Psoas muscle (tissue), 8 donors: ENCODE data around the gene LMO7. TPM values are rescaled to one million over a fixed set of nuclear protein-coding genes. Genes with fewer than 3 reads are reported as not detected.

Experiments
- ATAC-seq, 4 donors: fragments of 200-7000 bp; cut with Tn5 transposase; one replicate each; pipeline ENCODE4 v1.9.1; 2020; ENCODE audit warnings: moderate library complexity in 3 of 4, mild to moderate bottlenecking in 2 of 4
- DNase-seq, 2 donors: peaks; one replicate each; pipeline ENCODE4 v3.0.0-alpha.2; 2020
- H3K27ac ChIP-seq: fragments of 200-600 bp; one replicate; pipeline ENCODE4 v1.8.0; 2022
- H3K27me3 ChIP-seq, 3 donors: fragments of 200-600 bp in 1 of 3; one replicate each; pipeline versions ENCODE4 v1.6.1 to v1.8.0; 2013 to 2022; ENCODE audit warnings: low read length in 2 of 3, mild to moderate bottlenecking in 2 of 3, moderate library complexity in 1 of 3; ENCODE audit not compliant: insufficient read depth in 3 of 3
- H3K36me3 ChIP-seq, 2 donors: fragments of 200-600 bp in 1 of 2; one replicate each; pipeline versions ENCODE4 v1.6.1 to v1.8.0; 2013 to 2022; ENCODE audit warnings: low read depth in 1 of 2, mild to moderate bottlenecking in 1 of 2, moderate library complexity in 1 of 2; ENCODE audit not compliant: insufficient read depth in 1 of 2
- H3K4me1 ChIP-seq: fragments of 200-600 bp; one replicate; pipeline ENCODE4 v1.8.0; 2022
- H3K4me3 ChIP-seq: fragments of 200-600 bp; one replicate; pipeline ENCODE4 v1.8.0; 2022; ENCODE audit warnings: mild to moderate bottlenecking
- H3K9me3 ChIP-seq: fragments of 200-600 bp; one replicate; pipeline ENCODE4 v1.8.0; 2022
- CTCF ChIP-seq: fragments of 200-600 bp; IDR thresholded peaks from one replicate; pipeline ENCODE4 v1.8.0; 2022; ENCODE audit warnings: antibody characterized with exemption
- WGBS, 3 donors: extraction: QIAGEN DNeasy Blood & Tissue Kit; methylation state at CpG; one replicate each; pipeline versions ENCODE4 v1.1.6 to v1.1.7; 2013; 5-methylcytosine and 5-hydroxymethylcytosine counted together
- intact Hi-C, 2 donors: fragments of 100-400 bp; cut with DNase I; formaldehyde crosslinking; loops; one replicate each; pipeline versions ENCODE4 v1.11.0 to v1.14.2; 2022
- polyA plus RNA-seq, 3 donors: library from polyadenylated mRNA; stranded (reverse); fragments of 200-250 nt; gene quantifications; one replicate each; pipeline ENCODE4 v1.2.3, GENCODE V29; 2013
- total RNA-seq, 4 donors: library from RNA; stranded (reverse); fragmentation: NEBNext Ultra II Directional in 2 of 4; extraction: Animal tissue kit (Norgen Biotek cat#: 25700) in 2 of 4; gene quantifications; one replicate each; pipeline versions ENCODE4 v1.2.1 to v1.2.4, GENCODE V29; 2021 to 2023
- donor health status: healthy with polysubstance abuse.
- donor health status: DM: no; HTN: no; CAD: no; lungs with moderate emphysema.
- donor health status: Bipolar disorder and iron deficiency.
- donor health status: healthy.
- donor health status: DM: yes; HTN: yes; CAD: no.
- donor health status: DM: no; HTN: no; CAD: no.
- donor health status: DM: no; HTN: no; CAD: no.
- donor health status: DM: yes; HTN: yes; CAD: no.

Gene LMO7
- total and polyA plus RNA-seq, 7 donors, result 15.3 to 271 (median 97.9) TPM

GRCh38 chr13:75648446-75648845 is 12.3 kb downstream of the LMO7 start:
- no peaks in the 10 kb centered on the region for H3K9me3 ChIP-seq
- DNase-seq, result no peak
- no peaks in the 10 kb centered on the region for H3K27me3 ChIP-seq
- no peak for ATAC-seq
- WGBS, 3 donors, result 88 to 97% (median 90%) methylated on average over 2 of the region's 2 CpGs
- intact Hi-C loops, result no loop called here
- H3K4me1 ChIP-seq, result no peaks in the 10 kb centered on the region
- no peak overlapping the region for H3K4me3 ChIP-seq
- TF ChIP-seq CTCF, result no peak
- no peak overlapping the region for H3K27ac ChIP-seq
- peaks cover 0 to 4% of the 10 kb centered on the region in 2 donors for H3K36me3 ChIP-seq

DNA sequence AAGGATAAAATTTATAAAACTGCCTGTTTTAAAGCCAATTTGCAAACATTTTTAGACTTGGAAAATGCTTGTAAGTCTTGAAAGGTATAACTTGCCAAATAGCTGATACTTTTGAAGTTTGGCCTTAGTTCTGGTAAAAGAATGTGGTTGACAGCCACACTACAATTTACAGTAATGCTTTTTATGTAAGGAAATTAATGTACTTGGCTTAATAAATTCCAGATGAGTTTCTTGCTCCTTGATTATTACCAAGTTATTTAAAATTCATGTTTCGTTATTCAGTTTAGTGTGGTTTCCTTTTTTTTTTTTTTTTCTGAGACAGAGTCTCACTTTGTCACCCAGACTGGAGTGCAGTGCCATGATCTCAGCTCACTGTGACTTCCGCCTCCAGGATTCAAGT is 14.9 kb downstream of the LMO7 start:
- 93 to 100% (median 98%) methylated on average over 2 of the region's 2 CpGs for WGBS, 3 donors
- ATAC-seq (no peak), DNase-seq (no peak)
- no peaks in the 10 kb centered on the region for H3K27me3 ChIP-seq
- intact Hi-C loops, result no loop called here
- no peak for TF ChIP-seq CTCF
- H3K4me1 ChIP-seq, result no peaks in the 10 kb centered on the region
- H3K36me3 ChIP-seq, result peaks cover 0 to 3% of the 10 kb centered on the region in 2 donors
- no peak overlapping the region for H3K4me3 ChIP-seq
- no peak overlapping the region for H3K27ac ChIP-seq
- H3K9me3 ChIP-seq, result no peaks in the 10 kb centered on the region

- peaks cover 0 to 3% of the 10 kb centered on the region in 2 donors for H3K36me3 ChIP-seq
- H3K27me3 ChIP-seq, result no peaks in the 10 kb centered on the region
- H3K4me3 ChIP-seq, result no peak overlapping the region
- no peaks in the 10 kb centered on the region for H3K9me3 ChIP-seq
- H3K27ac ChIP-seq, result no peak overlapping the region
- TF ChIP-seq CTCF, result no peak
- DNase-seq (no peak), ATAC-seq (no peak)
- intact Hi-C loops, result no loop called here
- no peaks in the 10 kb centered on the region for H3K4me1 ChIP-seq
- WGBS, 3 donors, result 92 to 96% (median 92%) methylated on average over 2 of the region's 2 CpGs
Measured at GRCh38 chr13:75652726-75653125, 16.6 kb downstream of the LMO7 start.

- no peak for TF ChIP-seq CTCF
Measured at GRCh38 chr13:75656425-75656989, 20.4 kb downstream of the LMO7 start.

GRCh38 chr13:75657111-75657510 is 21.0 kb downstream of the LMO7 start:
- 96 to 100% (median 100%) methylated on average over 1 of the region's 1 CpG for WGBS, 3 donors
- Histone ChIP-seq H3K4me1 (peaks cover 9% of the 10 kb centered on the region), H3K4me3 (no peak overlapping the region), H3K9me3 (no peaks in the 10 kb centered on the region), H3K36me3 (peaks cover 0 to 3% of the 10 kb centered on the region in 2 donors), H3K27ac (no peak overlapping the region), H3K27me3 (no peaks in the 10 kb centered on the region)
- intact Hi-C loops, result no loop called here
- no peak for TF ChIP-seq CTCF
- DNase-seq (no peak), ATAC-seq (no peak)

More at GRCh38 chr13:75656425-75656989, 20.4 kb downstream of the LMO7 start:
- Histone ChIP-seq H3K4me3 (no peak overlapping the region), H3K27me3 (no peaks in the 10 kb centered on the region), H3K27ac (no peak overlapping the region), H3K4me1 (peaks cover 6% of the 10 kb centered on the region), H3K36me3 (peaks cover 0 to 3% of the 10 kb centered on the region in 2 donors), H3K9me3 (no peaks in the 10 kb centered on the region)
- WGBS, 3 donors, result 94 to 97% (median 95%) methylated on average over 3 of the region's 3 CpGs
- intact Hi-C loops, result no loop called here
- DNase-seq (no peak), ATAC-seq (no peak)
